GM12878 (cell line): Measurements from ENCODE around the gene PPM1N. TPM values are rescaled to one million over a fixed set of nuclear protein-coding genes. Genes with fewer than 3 reads are reported as not detected.

Source experiments
- ATAC-seq: fragments of 200-7000 bp; cut with Tn5 transposase; 3 replicates; pipeline ENCODE4 v1.9.1; 2020; ENCODE audit warnings: mild to moderate bottlenecking, moderate library complexity
- BruUV-seq: library from RNA; stranded (reverse); fragments of 400-500 nt; replicated peaks from 2 replicates; lab custom pipeline; 2021; lab: Mats Ljungman, UMichigan
- CTCF ChIA-PET: fragments of 300-600 bp; sonication (Branson Sonifier 250); formaldehyde crosslinking; extraction: SDS; loops from one replicate; lab custom pipeline; 2021; ENCODE audit warnings: inconsistent platforms; lab: Yijun Ruan, JAX
- POLR2A ChIA-PET: fragments of 350-600 bp; formaldehyde crosslinking; extraction: SDS; loops from one replicate; lab custom pipeline; 2021; ENCODE audit warnings: inconsistent platforms; lab: Charles Lee
- RAD21 ChIA-PET: fragments of 300-600 bp; sonication (Branson Sonifier 250); formaldehyde crosslinking; loops from one replicate; lab custom pipeline; 2023; ENCODE audit warnings: antibody characterized with exemption; ENCODE audit not compliant: unreplicated experiment; lab: Charles Lee
- SMC1A ChIA-PET: fragments of 300-600 bp; sonication (Branson Sonifier 250); formaldehyde crosslinking; loops from one replicate; lab custom pipeline; 2023; ENCODE audit not compliant: unreplicated experiment, uncharacterized antibody; lab: Charles Lee
- DNase-seq: peaks from one replicate; pipeline ENCODE4 v3.0.0-alpha.2; 2011; ENCODE audit warnings: low read depth, low spot score
- FAIRE-seq: peaks from 3 replicates; lab custom pipeline; 2011; peaks lifted over from hg19 to GRCh38; lab: Jason Lieb, UNC
- H2AFZ ChIP-seq: 2 replicates; pipeline ENCODE4 v1.6.0; 2011; ENCODE audit warnings: low read depth, low read length, control low read depth; ENCODE audit not compliant: control insufficient read depth
- H3K27ac ChIP-seq: 2 replicates; pipeline ENCODE4 v1.5.1; 2011; ENCODE audit warnings: control low read depth; ENCODE audit not compliant: control insufficient read depth, insufficient read depth
- H3K27me3 ChIP-seq, 2 experiments: replicated peaks in 1 of 2; 2 replicates each; pipeline versions ENCODE4 v1.6.0 to v1.6.1; 2011; ENCODE audit warnings: low read length in 1 of 2; ENCODE audit not compliant: control insufficient read depth in 2 of 2, insufficient read depth in 2 of 2
- H3K36me3 ChIP-seq, 2 experiments: 2 replicates each; pipeline ENCODE4 v1.5.1; 2011; ENCODE audit warnings: low read length in 1 of 2; ENCODE audit not compliant: control insufficient read depth in 2 of 2, insufficient read depth in 2 of 2
- H3K4me1 ChIP-seq: 2 replicates; pipeline ENCODE4 v1.6.1; 2011; ENCODE audit warnings: mild to moderate bottlenecking, low read length, moderate library complexity, mixed read lengths; ENCODE audit not compliant: control insufficient read depth, insufficient read depth
- H3K4me2 ChIP-seq: 2 replicates; pipeline ENCODE4 v1.6.0; 2011; ENCODE audit warnings: control low read depth; ENCODE audit not compliant: control insufficient read depth, insufficient read depth
- H3K4me3 ChIP-seq: fragments of 200-600 bp; sonication (generic); 2 replicates; pipeline ENCODE4 v1.5.1; 2016
- H3K79me2 ChIP-seq: 2 replicates; pipeline ENCODE4 v1.6.0; 2011; ENCODE audit warnings: low read length; ENCODE audit not compliant: control insufficient read depth, insufficient read depth
- H3K9ac ChIP-seq: 2 replicates; pipeline ENCODE4 v1.8.0; 2011; ENCODE audit warnings: low read length, control low read depth, mixed read lengths; ENCODE audit not compliant: control insufficient read depth, insufficient read depth
- H3K9me3 ChIP-seq: replicated peaks from 3 replicates; pipeline ENCODE4 v1.5.1; 2011; ENCODE audit warnings: mild to moderate bottlenecking, low read length; ENCODE audit not compliant: control insufficient read depth, insufficient read depth
- H4K20me1 ChIP-seq: 2 replicates; pipeline ENCODE4 v1.6.0; 2011; ENCODE audit not compliant: control insufficient read depth, insufficient read depth
- ATF7 ChIP-seq: fragments of 450-650 bp; IDR thresholded peaks from 2 replicates; pipeline ENCODE4 v1.6.1; 2016; ENCODE audit warnings: low read depth, mild to moderate bottlenecking
- E4F1 ChIP-seq: fragments of 450-650 bp; IDR thresholded peaks from 2 replicates; pipeline ENCODE4 v1.6.1; 2018; ENCODE audit warnings: borderline replicate concordance, mild to moderate bottlenecking; ENCODE audit not compliant: partially characterized antibody
- ETV6 ChIP-seq, 2 experiments: fragments of 450-650 bp in 1 of 2; IDR thresholded peaks in 1 of 2; conservative IDR thresholded peaks in 1 of 2; 2 replicates each; pipeline ENCODE4 v1.6.1; 2014; ENCODE audit warnings: antibody characterized with exemption in 1 of 2, borderline replicate concordance in 1 of 2, low read depth in 1 of 2, mild to moderate bottlenecking in 1 of 2, moderate library complexity in 1 of 2
- FOS ChIP-seq: IDR thresholded peaks from 3 replicates; pipeline ENCODE4 v1.6.1; 2011; ENCODE audit warnings: borderline replicate concordance; ENCODE audit not compliant: insufficient read length; ENCODE audit errors: extremely low read depth
- NR2C2 ChIP-seq: IDR thresholded peaks from 2 replicates; pipeline ENCODE4 v1.6.1; 2011; ENCODE audit warnings: borderline replicate concordance, low read depth; ENCODE audit not compliant: control insufficient read depth, insufficient read length
- RBBP5 ChIP-seq: fragments of 200-600 bp; sonication (generic); conservative IDR thresholded peaks from 2 replicates; pipeline ENCODE4 v1.6.1; 2016
- REST ChIP-seq: IDR thresholded peaks from 2 replicates; pipeline ENCODE4 v1.6.1; 2012; ENCODE audit warnings: mild to moderate bottlenecking, low read depth, low read length
- SP1 ChIP-seq: IDR thresholded peaks from one replicate; pipeline ENCODE4 v1.6.1; 2011; ENCODE audit warnings: low read depth, low read length
- USF2 ChIP-seq: IDR thresholded peaks from 2 replicates; pipeline ENCODE4 v1.6.1; 2011; ENCODE audit warnings: low read depth, low read length, improper control_type of control experiment, borderline replicate concordance
- in situ Hi-C: fragments of 300-500 bp; cut with MboI; formaldehyde crosslinking; loops from 9 replicates; pipeline ENCODE4 v1.14.3; 2018; ENCODE audit warnings: mixed read lengths
- intact Hi-C: fragments of 100-400 bp; cut with micrococcal nuclease; formaldehyde crosslinking; loops from one replicate; pipeline ENCODE4 v1.14.2; 2022; ENCODE audit not compliant: unreplicated experiment
- polyA plus RNA-seq, 11 experiments: library from polyadenylated mRNA; depleted of rRNA in 4 of 11; unstranded in 6 of 11; stranded (reverse) in 5 of 11; fragments of >200 nt; fragmentation: Nextera tagmentation in 4 of 11; fragmentation: Illumina TruSeq in 1 of 11; extraction: Ambion mirVana in 4 of 11; extraction: Trizol in 1 of 11; gene quantifications; 1 replicate in 1 of 11; 2 replicates in 10 of 11; pipeline versions ENCODE4 v1.2.1 to v1.2.3, GENCODE V29; 2011 to 2016; ENCODE audit warnings: inconsistent platforms in 2 of 11, missing spikeins in 2 of 11, low read depth in 1 of 11
- total RNA-seq, 4 experiments: library from RNA; depleted of rRNA in 3 of 4; stranded (reverse); fragments of >200 nt in 3 of 4; fragmentation: Illumina TruSeq in 1 of 4; extraction: Trizol in 1 of 4; gene quantifications; 2 replicates each; pipeline versions ENCODE4 v1.2.1 to v1.2.3, GENCODE V29; 2013 to 2021

Gene PPM1N
- total and polyA plus RNA-seq, 10 of the 15 experiments (the other 5 are each of a cell fraction or from before 2014, with no cell fraction given) = 1.6 to 5.4 (median 3.7) TPM

- no peak overlapping the region for H3K4me2 ChIP-seq
- H3K9ac ChIP-seq = no peak overlapping the region
- no peaks in the 10 kb centered on the region for H4K20me1 ChIP-seq
- intact Hi-C loops = no loop called here
- no peak for ATAC-seq
- H3K4me1 ChIP-seq = peaks cover 23% of the 10 kb centered on the region
- no peak for DNase-seq
- SMC1A ChIA-PET = no interaction called here
- CTCF ChIA-PET = interaction anchor here (1.4 to 2.4 kb wide), 2 partner anchors 9 to 21 kb away, joined by 9 to 15 read pairs; partner anchors contain the start of gene FOSB
- POLR2A ChIA-PET = no interaction called here
- no peak overlapping the region for H3K27ac ChIP-seq
- RAD21 ChIA-PET = interaction anchor here (2.9 kb wide), 1 partner anchor 10 kb away, joined by 13 read pairs; the partner anchor contains the start of gene FOSB
- no peaks in the 10 kb centered on the region for H3K79me2 ChIP-seq
- H3K36me3 ChIP-seq = no peaks in the 10 kb centered on the region
- no peak overlapping the region for H2AFZ ChIP-seq
- TF ChIP-seq RBBP5 (no peak), ATF7 (no peak), NR2C2 (no peak), FOS (no peak), E4F1 (no peak), SP1 (no peak), REST (no peak), USF2 (no peak), ETV6 (conservative IDR thresholded peaks at IDR 0.05 in 1 of 2, IDR thresholded peaks at IDR 0.05 in 1 of 2; ENCODE audit: borderline replicate concordance in 1 of 2, low read depth in 1 of 2) (no peak)
- no peak overlapping the region for H3K4me3 ChIP-seq
- FAIRE-seq = no peak
- in situ Hi-C loops = loop anchor here (25.0 kb wide), 1 partner anchor 1695 kb away; the partner anchor contains the start of gene SMG9
- H3K27me3 ChIP-seq = no peaks in the 10 kb centered on the region
- H3K9me3 ChIP-seq = no peaks in the 10 kb centered on the region
- no TSS peak for BruUV-seq
Observed at GRCh38 chr19:45457776-45458175, 40.5 kb upstream of the PPM1N start.
